ENCODE measurements around the gene HTT.

The HTT gene

DNA sequence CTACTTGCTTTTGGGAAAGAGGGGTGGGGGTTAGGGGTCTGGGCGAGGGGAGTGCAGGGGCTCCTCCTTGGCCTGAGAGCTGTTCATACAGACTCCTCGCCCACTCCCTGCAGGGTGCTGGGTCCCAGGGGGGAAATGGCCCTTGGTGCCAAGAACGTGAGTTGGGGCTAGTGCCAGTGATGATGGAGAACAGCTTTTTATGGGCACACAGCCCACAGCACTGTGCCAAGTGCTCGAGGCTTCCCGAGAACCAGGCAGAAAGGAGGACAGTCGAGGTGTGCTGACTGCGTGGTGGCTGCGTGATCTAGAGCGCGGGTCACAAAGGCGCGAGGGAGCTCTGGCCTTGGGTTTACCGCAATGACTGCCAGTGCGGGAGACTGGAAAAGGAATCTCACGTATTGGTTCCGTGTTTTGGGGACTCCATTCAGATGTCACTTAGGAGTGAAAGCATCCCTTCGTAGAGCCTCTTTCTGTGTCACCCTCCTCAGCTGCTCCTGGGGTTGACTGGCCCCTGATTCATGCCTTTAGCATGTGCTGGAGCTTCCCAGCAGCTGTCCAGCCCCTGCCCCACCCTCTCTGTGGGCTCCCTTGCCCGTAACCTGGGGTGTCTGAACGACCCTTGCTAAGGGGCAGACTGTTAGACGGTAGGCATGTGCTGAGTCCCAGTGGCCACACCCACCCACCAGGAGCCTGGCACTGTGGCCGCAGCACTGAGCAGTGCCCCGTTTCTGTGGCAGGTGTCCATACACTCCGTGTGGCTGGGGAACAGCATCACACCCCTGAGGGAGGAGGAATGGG is 153.6 kb downstream of the HTT start:
- DNase-seq (ENCODE audit: extremely low spot score, insufficient read length, low read depth) (no peak), FAIRE-seq (no peak)

DNA sequence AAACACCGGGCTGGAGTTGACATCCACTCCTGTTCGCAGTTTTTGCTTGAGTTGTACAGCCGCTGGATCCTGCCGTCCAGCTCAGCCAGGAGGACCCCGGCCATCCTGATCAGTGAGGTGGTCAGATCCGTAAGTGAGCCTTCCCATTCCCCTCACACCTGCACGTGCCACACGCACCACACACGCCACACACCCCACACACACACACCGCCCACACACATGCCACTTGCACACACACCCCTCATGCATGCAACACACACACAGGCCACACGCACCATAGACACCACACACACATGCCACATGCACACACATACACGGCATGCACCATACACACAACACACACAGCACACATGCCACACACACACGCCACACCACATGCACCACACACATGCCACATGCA is 154.4 kb downstream of the HTT start:
- FAIRE-seq: no peak
- no peak for DNase-seq (ENCODE audit: extremely low spot score, insufficient read length, low read depth)

DNA sequence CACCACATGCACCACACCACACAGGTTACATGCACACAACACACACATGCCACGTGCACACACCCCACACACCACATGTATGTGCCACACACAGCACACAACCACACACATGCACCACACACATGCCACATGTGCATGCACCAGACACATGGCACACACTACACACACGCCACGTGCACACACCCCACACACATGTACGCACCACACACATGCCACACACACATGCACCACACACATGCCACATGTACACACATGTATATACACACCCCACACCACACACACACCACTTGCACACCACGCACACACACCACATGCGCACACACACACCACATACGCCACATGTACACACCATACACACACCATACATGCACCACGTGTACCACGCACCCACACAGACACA is 154.8 kb downstream of the HTT start:
- DNase-seq (ENCODE audit: extremely low spot score, insufficient read length, low read depth) (no peak), FAIRE-seq (no peak)

DNA sequence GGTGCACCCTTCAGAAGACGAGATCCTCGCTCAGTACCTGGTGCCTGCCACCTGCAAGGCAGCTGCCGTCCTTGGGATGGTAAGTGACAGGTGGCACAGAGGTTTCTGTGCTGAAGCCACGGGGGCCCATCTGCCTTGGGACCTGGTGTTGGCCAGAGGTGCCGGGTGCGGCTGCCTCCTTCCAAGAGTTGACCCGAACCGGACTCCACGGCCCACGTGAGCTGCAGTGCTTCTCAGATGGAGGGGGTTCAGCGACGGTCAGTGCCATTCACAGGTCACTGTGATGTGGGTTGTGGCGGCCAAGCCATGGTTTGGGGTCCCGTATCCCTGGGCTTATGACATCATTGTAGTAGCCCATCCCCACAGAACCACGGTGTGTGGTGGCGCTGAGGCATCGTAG is 155.5 kb downstream of the HTT start:
- no peak for DNase-seq (ENCODE audit: extremely low spot score, insufficient read length, low read depth)
- FAIRE-seq: no peak

DNA sequence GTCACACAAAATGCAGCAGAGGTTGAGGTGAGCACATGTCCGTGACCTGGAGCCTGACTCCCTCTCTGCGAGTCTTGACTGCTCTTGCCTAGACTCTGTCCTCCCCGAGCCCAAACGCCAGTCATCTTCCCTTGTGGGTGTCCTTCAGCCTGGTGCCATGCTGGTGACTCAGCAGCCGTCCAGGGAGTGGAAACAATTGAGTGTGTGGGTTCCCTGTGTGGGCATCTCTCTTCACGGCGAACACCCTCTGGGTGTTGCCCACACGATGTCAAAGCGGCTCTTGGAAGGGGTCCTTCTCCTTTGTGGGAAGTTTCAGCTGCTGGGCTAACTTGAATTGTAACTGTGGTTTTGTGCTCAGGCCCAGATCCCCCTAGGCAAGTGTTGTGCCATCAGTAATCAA is 157.0 kb downstream of the HTT start:
- DNase-seq (ENCODE audit: extremely low spot score, insufficient read length, low read depth): no peak
- no peak for FAIRE-seq

DNA sequence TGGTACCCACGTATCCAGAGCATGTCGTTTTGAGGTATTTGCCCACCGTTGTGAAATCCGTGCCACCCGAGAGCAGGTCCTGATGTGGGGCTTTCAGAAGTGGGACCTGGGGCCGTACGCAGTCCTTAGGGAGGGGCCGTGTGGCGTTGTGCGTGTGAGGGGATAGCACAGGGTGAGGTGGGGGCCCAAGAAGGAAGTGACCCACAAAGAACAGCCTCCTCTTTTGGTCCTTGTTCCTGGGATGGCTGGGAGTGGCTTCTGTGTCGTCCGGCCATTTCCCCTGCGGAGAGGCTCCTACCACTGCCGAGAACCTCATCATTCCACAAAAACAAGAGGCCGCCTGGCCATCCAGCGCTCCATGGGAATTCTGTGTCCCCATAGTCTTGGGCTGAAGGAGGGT is 157.5 kb downstream of the HTT start:
- FAIRE-seq (no peak), DNase-seq (ENCODE audit: extremely low spot score, insufficient read length, low read depth) (no peak)

DNA sequence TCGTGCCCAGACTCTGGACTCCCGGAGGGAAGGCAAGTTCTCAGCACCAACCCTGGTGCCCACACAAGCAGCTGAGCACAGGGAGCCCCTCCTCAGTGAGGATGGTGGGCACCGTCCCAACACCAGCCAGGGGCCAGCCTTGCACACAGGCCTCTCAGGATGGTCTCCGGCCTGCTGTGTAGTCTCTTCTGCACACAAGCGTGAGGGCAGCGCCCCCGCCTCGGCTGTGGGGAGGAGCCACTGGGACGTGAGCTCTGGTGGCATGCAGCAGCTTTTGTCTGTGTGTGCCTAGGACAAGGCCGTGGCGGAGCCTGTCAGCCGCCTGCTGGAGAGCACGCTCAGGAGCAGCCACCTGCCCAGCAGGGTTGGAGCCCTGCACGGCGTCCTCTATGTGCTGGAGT is 158.4 kb downstream of the HTT start:
- no peak for FAIRE-seq

DNA sequence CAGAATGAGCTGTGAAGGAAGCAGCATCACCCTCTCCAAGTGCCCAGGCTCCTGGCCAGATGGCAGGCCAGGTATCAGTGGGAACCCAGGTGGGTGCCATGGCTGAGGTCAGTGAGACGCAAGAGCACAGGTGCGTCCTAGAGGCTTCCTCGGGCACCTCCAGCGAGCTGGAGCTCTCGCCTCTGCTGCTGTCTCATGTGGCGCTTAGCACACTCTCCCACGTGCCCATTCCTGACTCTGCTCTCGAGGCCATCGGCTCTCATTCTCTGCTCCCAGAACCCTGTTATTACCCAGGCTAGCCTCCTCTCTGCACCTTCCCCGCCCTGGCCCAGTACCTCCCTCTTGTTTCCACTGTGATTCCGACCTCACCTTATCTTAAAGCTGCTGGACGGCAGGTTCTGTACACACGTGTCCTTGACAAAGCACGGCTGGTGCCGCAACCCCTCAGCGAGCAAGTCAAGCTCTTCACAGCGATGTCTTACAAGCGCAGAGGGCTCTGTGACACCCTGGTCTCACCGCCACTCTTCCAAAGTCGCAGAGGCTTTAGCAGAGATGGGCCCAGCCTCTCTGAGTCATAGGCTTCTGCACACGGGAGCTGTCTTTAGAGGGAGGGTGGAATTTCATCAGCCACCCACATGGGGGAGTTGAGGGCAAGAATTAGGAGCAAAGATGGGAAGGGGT is 159.1 kb downstream of the HTT start:
- DNase-seq (ENCODE audit: extremely low spot score, insufficient read length, low read depth) (no peak), FAIRE-seq (no peak)

More for the DNA sequence above, 158.4 kb downstream of the HTT start:
- no peak for DNase-seq (ENCODE audit: extremely low spot score, insufficient read length, low read depth)

DNA sequence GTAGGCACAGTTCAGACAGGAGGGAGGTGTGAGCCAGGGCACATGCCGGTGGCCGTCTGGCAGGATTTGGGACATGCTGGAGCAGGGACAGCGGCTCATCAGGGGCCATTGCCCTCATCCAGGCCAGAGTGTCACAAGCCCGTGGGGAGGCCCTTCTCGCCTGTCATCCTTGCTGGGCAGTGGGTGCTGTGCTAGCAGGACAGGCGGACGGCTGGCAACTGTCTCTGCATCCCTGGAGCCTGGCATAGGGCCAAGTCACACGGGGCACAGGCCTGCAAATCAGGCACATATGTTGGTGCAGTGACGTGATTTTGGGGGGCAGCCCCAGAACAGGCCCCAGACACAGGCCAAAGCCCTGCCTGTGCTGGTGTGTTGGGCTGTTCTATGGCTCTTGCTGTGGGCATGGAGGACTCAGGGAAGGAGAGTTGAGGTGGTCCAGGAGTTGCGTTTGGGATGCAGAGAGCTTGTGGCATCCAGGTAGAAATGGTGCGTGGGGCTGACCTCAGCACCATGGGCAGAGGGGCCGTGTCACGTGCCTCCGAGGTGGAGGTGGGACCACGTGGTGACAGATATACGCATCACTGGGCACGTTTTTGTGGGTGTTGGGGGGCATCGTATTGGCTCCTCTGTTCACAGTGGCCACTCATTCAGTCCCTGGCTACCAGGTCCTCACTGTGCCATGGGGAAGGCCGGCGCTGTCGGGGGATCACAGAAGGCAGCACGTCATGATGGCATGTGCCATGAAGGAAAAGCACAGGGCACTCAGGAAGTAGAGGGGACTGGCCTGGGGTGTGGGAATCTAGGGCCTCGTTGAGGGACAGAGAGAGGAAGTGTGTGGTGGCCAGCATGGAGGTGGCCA is 159.9 kb downstream of the HTT start:
- no peak for FAIRE-seq

DNA sequence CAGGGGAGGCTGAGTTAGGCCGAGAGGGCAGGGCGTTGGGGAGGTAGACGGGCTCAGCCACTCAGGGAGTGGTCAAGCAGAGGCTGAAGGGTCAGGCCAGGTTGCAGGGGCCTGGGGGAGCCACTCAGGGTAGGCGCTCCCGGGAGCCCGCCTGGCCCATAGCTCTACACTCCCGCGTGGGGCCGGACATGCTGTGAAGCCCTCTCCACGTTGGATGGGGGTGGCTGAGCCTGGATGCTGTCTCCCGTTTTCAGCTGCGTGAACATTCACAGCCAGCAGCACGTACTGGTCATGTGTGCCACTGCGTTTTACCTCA is 160.5 kb downstream of the HTT start:
- DNase-seq (ENCODE audit: extremely low spot score, insufficient read length, low read depth) (no peak), FAIRE-seq (no peak)

More for the DNA sequence above, 159.9 kb downstream of the HTT start:
- no peak for DNase-seq (ENCODE audit: extremely low spot score, insufficient read length, low read depth)

DNA sequence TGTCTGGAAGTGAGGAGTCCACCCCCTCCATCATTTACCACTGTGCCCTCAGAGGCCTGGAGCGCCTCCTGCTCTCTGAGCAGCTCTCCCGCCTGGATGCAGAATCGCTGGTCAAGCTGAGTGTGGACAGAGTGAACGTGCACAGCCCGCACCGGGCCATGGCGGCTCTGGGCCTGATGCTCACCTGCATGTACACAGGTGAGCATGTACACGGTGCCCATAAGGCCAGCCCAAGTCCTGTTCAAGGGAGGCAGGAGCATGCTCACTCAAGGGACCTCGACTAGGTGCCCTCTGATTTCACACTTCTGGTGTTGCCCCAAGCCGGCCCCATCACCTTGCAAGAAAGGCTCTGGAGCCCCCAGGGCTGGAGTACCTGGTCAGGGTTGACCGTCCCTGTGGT is 161.1 kb downstream of the HTT start:
- no peak for FAIRE-seq

DNA sequence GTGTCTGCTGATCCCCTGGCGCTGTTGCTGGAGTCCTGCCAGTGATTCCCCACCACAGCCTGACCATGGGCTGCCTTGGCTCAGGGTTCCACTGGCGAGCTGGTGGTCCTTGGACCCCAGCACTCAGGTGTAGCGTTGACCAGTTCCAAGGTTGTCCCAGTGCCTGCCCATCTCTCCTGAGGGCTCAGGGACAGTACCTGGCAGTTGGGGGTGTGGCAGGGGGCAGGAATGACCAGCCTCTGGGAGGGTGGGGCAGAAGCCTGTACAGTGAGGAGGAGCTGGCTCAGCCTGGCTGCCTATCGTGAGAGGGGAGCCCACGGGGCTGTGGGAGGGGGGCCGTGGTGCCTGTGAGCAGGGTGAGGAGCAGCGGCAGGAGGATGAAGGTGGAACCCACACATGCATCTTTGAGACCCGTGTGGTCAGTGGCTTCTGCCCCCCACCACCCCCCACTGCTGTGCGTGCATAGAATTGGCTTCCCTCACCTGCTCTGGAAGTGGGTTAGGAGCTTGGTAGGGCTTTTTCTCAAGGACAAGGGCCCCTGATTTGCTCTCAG is 161.9 kb downstream of the HTT start:
- DNase-seq (ENCODE audit: extremely low spot score, insufficient read length, low read depth) (no peak), FAIRE-seq (no peak)

More for the DNA sequence above, 161.1 kb downstream of the HTT start:
- no peak for DNase-seq (ENCODE audit: extremely low spot score, insufficient read length, low read depth)

DNA sequence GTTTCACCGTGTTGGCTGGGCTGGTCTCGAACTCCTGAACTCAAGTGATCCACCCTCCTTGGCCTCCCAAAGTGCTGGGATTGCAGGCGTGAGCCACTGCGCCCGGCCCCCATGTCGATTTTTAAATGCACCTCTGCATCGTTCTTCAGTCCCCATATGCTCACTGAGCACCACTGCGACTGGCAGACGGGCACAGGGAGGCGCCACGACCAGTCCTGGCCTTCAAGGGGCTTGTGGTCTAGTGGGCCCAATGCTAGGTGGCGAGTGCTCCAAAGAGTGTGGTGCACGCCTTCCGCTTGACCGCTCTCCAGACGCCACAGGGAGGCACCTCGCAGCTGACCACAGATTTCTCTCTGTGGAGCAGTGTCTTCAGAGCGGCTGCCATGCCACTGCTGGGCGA is 162.8 kb downstream of the HTT start:
- DNase-seq (ENCODE audit: extremely low spot score, insufficient read length, low read depth) (no peak), FAIRE-seq (no peak)

DNA sequence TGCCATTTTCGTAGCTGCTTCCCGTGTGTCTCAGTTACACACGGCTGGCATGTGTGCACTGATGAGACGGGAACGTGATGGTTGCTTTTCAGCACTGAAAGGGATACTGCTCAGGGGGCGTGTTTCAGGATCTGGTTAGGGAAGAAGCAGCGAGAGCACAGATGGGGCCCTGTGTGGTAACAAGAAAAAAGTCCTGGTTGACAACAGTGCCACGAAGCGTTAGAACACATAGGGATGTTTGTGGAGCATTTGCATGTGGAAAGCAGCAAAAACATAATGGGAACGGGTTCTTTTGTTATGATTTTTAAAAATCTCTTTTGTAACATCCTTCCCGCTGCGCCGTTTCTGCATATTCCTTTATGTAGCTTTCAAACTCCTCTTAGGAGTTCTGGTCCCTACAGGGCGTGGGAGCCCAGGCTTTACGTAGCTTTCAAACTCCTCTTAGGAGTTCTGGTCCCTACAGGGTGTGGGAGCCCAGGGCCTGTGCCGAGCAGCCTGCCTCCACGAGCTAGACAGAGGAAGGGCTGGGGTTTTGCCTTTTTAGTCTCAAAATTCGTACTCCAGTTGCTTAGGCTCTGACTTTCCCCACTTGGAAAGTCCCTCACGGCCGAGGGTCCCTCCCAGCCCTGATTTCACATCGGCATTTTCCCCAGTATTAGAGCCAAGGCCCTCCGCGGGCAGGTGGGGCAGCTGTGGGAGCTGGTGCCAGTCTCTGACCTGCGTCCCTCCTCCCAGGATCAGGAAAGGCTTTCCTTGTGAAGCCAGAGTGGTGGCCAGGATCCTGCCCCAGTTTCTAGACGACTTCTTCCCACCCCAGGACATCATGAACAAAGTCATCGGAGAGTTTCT is 163.5 kb downstream of the HTT start:
- FAIRE-seq: no peak
- no peak for DNase-seq (ENCODE audit: extremely low spot score, insufficient read length, low read depth)

DNA sequence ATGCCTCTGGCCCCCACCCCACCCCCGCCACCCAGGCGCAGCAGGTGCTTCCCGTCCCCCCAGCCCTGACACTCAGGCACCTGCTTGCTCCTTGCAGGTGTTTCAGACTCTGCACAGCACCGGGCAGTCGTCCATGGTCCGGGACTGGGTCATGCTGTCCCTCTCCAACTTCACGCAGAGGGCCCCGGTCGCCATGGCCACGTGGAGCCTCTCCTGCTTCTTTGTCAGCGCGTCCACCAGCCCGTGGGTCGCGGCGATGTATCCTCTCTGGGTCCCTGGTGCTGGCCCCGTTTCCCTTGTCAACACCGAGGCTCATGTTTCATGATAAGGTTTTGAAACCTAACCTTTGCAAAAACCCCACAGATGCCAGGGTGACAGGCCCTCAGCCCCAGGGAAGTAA is 164.2 kb downstream of the HTT start:
- no peak for DNase-seq (ENCODE audit: extremely low spot score, insufficient read length, low read depth)
- no peak for FAIRE-seq

DNA sequence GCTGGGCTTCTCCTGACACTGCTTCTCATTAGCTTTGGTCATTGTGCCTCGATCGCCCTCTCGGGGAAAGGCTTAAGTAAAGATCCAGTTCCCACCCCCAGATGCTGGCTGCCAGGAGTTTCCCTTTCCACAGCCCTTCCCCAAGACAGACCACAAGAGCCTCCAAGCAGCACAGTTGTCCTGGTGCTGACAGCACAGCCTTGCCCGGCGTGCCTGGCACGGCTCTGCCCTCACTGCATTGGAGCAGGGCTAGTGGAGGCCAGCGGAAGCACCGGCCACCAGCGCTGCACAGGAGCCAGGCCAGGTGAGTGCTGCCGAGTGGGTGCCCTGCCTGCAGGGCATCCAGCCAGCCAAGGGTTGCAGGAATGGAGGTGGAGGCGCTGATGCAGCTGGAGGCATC is 164.8 kb downstream of the HTT start:
- DNase-seq (ENCODE audit: extremely low spot score, insufficient read length, low read depth) (no peak), FAIRE-seq (no peak)

DNA sequence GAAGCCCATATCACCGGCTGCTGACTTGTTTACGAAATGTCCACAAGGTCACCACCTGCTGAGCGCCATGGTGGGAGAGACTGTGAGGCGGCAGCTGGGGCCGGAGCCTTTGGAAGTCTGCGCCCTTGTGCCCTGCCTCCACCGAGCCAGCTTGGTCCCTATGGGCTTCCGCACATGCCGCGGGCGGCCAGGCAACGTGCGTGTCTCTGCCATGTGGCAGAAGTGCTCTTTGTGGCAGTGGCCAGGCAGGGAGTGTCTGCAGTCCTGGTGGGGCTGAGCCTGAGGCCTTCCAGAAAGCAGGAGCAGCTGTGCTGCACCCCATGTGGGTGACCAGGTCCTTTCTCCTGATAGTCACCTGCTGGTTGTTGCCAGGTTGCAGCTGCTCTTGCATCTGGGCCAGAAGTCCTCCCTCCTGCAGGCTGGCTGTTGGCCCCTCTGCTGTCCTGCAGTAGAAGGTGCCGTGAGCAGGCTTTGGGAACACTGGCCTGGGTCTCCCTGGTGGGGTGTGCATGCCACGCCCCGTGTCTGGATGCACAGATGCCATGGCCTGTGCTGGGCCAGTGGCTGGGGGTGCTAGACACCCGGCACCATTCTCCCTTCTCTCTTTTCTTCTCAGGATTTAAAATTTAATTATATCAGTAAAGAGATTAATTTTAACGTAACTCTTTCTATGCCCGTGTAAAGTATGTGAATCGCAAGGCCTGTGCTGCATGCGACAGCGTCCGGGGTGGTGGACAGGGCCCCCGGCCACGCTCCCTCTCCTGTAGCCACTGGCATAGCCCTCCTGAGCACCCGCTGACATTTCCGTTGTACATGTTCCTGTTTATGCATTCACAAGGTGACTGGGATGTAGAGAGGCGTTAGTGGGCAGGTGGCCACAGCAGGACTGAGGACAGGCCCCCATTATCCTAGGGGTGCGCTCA is 165.8 kb downstream of the HTT start:
- FAIRE-seq (no peak), DNase-seq (ENCODE audit: extremely low spot score, insufficient read length, low read depth) (no peak)

DNA sequence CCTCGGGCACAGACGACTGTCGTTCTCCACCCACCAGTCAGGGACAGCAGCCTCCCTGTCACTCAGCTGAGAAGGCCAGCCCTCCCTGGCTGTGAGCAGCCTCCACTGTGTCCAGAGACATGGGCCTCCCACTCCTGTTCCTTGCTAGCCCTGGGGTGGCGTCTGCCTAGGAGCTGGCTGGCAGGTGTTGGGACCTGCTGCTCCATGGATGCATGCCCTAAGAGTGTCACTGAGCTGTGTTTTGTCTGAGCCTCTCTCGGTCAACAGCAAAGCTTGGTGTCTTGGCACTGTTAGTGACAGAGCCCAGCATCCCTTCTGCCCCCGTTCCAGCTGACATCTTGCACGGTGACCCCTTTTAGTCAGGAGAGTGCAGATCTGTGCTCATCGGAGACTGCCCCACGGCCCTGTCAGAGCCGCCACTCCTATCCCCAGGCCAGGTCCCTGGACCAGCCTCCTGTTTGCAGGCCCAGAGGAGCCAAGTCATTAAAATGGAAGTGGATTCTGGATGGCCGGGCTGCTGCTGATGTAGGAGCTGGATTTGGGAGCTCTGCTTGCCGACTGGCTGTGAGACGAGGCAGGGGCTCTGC is 166.5 kb downstream of the HTT start:
- DNase-seq (ENCODE audit: extremely low spot score, insufficient read length, low read depth) (no peak), FAIRE-seq (no peak)

All from GM18507 (cell line).